Measurements from ENCODE around the gene ITSN1.
"Not testable (repeated sequence)": the region's sequence is repeated elsewhere in the genome, so short reads cannot be mapped to it uniquely, and the experiment has no call there.

The ITSN1 gene

GRCh38 chr21:33775100-33775828, 133.0 kb downstream of the ITSN1 start:
- no peak for DNase-seq

- DNase-seq, result no peak
These were observed 138.3 kb downstream of the ITSN1 start for GRCh38 chr21:33780631-33781030.

GRCh38 chr21:33781121-33781520, 138.8 kb downstream of the ITSN1 start:
- no peak for DNase-seq

- no peak for DNase-seq
These were observed 141.1 kb downstream of the ITSN1 start for GRCh38 chr21:33783187-33783979.

GRCh38 chr21:33787431-33787830, 145.1 kb downstream of the ITSN1 start:
- no peak for DNase-seq

GRCh38 chr21:33788438-33788837, 146.1 kb downstream of the ITSN1 start:
- DNase-seq, result not testable (repeated sequence)

- DNase-seq, result peak; percentile 19
These were observed 147.4 kb downstream of the ITSN1 start for GRCh38 chr21:33789697-33790096.

GRCh38 chr21:33791073-33791472, 148.8 kb downstream of the ITSN1 start:
- no peak for DNase-seq

- no peak for DNase-seq
These were observed 152.3 kb downstream of the ITSN1 start for GRCh38 chr21:33794596-33794995.

GRCh38 chr21:33797565-33797964, 155.3 kb downstream of the ITSN1 start:
- DNase-seq, result no peak

- DNase-seq, result no peak
These were observed 157.2 kb downstream of the ITSN1 start for GRCh38 chr21:33799378-33800090.

- DNase-seq, result no peak
These were observed 158.6 kb downstream of the ITSN1 start for GRCh38 chr21:33800753-33801423.

- DNase-seq, result no peak
These were observed 159.4 kb downstream of the ITSN1 start for GRCh38 chr21:33801424-33802405.

- no peak for DNase-seq
These were observed 160.2 kb downstream of the ITSN1 start for GRCh38 chr21:33802481-33802880.

- no peak for DNase-seq
These were observed 166.5 kb downstream of the ITSN1 start for GRCh38 chr21:33808715-33809367.

- DNase-seq, result no peak
These were observed 168.5 kb downstream of the ITSN1 start for GRCh38 chr21:33810766-33811165.

GRCh38 chr21:33811167-33812010, 169.1 kb downstream of the ITSN1 start:
- no peak for DNase-seq

- no peak for DNase-seq
These were observed 171.6 kb downstream of the ITSN1 start for GRCh38 chr21:33813832-33814365.

- no peak for DNase-seq
These were observed 172.9 kb downstream of the ITSN1 start for GRCh38 chr21:33815143-33815707.

- no peak for DNase-seq
These were observed 173.9 kb downstream of the ITSN1 start for GRCh38 chr21:33816174-33816573.
